ENCODE data around the gene MAN1B1.
A peak's percentile ranks its signal among the peaks of the same experiment; 100 is the strongest.

Gene MAN1B1

DNA sequence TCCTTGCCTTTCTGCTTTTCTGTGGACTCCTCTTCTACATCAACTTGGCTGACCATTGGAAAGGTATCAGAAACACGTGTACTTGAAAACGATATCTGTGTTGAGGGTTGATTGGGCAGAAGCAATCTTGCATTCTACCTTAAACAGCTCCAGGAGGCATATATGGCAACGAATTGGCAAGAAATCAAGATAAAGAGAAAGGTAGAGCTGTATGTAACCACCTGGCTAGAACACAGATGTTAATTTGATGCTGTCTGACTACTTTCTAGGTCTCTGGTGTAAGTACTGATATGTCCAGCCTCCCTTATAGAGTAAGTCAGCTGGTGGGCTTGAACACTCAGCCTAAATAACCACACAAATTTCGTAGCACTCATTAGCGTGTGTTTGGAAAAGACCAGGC is 1.3 kb downstream of the MAN1B1 start:
- DNase-seq = no peak

- DNase-seq = no peak
Measured at GRCh38 chr9:137089232-137089947, 2.6 kb downstream of the MAN1B1 start.

- DNase-seq = peak; percentile 75
Measured at GRCh38 chr9:137095664-137096517, 9.1 kb downstream of the MAN1B1 start.

GRCh38 chr9:137096785-137097546 is 10.2 kb downstream of the MAN1B1 start:
- DNase-seq = no peak

DNA sequence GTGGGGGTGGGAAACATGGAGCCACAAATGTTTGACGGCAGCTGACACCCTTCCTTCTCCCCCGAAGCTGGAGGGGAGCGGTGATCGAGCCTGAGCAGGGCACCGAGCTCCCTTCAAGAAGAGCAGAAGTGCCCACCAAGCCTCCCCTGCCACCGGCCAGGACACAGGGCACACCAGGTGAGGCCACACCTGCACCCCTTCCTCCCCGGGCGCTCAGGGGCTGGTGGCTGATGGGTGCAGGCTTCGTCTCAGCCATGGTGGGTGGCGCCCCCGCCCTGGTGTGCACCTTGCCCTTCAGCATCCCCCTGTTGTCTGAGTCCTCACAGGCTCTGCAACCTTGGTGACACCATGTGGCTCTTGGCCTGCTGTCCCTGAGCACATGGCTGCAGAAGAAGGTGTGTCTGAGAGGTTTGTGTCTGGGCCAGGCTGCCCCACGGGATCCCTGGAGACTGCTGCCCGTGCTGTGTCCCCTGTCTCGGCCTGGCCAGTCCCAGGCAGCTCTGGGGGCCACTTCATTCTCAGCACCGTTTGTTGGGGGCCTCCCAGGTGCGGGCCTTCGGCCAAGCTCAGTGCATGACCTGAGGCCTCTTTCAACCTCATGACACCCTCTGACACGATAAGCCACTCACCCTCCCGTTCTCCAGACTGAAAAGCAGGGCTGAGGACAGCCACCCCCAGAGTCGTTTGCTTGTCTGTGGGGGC is 11.1 kb downstream of the MAN1B1 start:
- no peak for DNase-seq

DNA sequence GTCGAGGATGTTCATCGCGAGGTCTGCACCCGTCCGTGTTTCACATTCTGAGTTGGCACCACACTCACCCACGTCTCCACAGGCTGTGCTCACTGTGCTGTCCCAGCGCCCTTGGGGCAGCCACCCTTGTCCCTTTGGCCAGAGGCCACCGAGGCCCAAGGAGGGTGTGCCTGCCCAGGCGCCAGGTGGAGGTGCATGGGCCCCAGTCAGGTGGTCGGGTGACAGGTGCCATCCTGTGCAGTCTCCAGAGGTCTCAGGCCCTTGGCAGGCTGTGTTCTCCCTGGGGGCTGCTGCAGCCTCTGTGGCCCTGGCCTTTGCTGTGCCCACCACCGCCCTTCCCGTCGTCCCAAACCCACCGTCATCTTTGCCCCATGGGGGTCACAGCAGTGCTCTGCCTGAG is 12.4 kb downstream of the MAN1B1 start:
- no peak for DNase-seq

GRCh38 chr9:137103206-137103999 is 16.6 kb downstream of the MAN1B1 start:
- no peak for DNase-seq

- no peak for DNase-seq
Measured at GRCh38 chr9:137105814-137106661, 19.3 kb downstream of the MAN1B1 start.

DNA sequence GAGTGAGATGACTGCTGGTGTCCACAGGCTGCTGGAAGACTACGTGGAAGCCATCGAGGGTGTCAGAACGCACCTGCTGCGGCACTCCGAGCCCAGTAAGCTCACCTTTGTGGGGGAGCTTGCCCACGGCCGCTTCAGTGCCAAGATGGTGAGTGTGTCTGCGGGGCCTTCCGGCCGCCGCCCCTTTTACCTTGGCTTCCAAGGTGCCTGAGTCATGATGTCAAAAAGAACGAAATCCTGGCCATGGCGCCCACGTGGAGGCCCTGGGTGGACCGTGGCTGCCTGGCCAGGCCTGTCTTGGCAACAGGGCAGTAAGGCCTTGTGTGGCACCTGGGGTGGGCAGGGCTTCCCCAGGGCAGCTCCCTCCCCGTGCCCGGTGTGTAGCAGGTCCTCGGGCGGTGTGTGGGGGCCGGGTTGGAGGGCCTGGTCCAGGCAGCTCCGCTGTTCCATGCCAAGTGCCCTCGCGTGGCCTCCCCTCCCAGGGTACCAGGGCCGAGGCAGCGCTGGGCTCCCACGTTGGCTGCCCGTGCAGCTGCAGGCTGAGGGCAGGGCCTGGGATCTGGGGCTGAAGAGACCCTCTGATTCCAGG is 20.0 kb downstream of the MAN1B1 start:
- no peak for DNase-seq

DNA sequence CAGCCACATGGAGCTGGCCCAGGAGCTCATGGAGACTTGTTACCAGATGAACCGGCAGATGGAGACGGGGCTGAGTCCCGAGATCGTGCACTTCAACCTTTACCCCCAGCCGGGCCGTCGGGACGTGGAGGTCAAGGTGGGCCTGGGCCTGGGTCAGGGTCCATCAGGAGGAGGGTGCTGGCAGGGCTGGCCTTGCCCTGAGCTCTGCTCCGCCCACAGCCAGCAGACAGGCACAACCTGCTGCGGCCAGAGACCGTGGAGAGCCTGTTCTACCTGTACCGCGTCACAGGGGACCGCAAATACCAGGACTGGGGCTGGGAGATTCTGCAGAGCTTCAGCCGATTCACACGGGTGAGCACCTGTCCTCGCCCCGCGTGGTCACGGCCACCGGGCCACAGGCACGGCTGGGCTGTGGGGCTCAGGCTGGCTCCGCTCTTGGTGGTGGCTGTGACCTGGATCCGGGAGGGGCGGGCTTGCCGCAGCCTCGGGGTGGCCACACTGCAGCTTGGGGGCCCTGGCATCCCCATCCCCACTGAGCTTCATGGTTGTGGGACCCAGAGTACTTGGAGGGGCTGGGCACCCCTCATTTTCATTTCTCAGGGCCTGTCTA is 20.6 kb downstream of the MAN1B1 start:
- no peak for DNase-seq

- no peak for DNase-seq
Measured at GRCh38 chr9:137107982-137108381, 21.2 kb downstream of the MAN1B1 start.

DNA sequence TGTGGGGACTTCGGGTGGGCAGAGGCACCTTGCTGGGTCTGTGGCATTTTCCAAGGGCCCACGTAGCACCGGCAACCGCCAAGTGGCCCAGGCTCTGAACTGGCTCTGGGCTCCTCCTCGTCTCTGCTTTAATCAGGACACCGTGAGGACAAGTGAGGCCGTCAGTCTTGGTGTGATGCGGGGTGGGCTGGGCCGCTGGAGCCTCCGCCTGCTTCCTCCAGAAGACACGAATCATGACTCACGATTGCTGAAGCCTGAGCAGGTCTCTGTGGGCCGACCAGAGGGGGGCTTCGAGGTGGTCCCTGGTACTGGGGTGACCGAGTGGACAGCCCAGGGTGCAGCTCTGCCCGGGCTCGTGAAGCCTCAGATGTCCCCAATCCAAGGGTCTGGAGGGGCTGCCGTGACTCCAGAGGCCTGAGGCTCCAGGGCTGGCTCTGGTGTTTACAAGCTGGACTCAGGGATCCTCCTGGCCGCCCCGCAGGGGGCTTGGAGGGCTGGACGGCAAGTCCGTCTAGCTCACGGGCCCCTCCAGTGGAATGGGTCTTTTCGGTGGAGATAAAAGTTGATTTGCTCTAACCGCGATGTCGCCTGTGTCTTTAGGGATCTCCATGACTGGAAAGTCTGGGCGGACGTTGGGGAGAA is 21.9 kb downstream of the MAN1B1 start:
- no peak for DNase-seq

- no peak for DNase-seq
Measured at GRCh38 chr9:137109250-137110146, 22.7 kb downstream of the MAN1B1 start.

DNA sequence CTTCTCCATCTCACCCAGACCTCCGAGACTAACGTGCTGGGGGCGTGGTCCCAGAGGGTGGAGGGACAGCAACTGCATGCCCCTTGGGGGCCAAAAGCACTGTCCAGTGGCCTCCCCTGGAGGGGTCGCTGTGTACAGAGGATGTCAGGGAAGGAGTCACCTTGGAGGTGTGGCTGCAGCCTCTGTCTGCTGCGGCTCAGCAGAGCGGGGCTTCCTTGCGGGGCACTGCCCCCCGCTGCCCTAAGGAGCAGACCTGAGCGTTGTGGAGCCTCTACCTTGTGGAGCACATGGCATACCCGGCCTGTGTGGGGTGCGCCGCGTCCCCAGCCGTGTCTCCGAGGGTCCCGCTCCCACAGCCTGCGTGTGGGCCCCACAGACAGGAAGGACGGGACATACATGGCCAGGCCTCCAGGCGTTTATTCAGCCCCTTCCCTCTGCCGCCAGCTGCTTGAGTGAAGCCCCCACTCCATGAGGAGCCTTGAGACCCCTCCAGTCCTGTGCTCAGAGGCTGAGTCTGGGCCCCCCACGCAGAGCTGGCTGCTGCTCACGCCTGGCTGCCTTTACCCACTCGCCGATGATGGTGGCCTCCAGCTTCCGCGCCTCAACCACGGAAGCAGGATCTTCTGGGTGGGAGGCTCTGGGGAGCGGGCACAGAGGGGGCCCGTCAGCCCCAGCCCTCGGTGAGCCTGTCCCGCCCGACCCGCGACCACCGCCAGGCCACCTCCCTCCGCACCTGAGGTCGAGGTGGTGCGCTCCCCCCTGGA is 23.5 kb downstream of the MAN1B1 start:
- no peak for DNase-seq

DNA sequence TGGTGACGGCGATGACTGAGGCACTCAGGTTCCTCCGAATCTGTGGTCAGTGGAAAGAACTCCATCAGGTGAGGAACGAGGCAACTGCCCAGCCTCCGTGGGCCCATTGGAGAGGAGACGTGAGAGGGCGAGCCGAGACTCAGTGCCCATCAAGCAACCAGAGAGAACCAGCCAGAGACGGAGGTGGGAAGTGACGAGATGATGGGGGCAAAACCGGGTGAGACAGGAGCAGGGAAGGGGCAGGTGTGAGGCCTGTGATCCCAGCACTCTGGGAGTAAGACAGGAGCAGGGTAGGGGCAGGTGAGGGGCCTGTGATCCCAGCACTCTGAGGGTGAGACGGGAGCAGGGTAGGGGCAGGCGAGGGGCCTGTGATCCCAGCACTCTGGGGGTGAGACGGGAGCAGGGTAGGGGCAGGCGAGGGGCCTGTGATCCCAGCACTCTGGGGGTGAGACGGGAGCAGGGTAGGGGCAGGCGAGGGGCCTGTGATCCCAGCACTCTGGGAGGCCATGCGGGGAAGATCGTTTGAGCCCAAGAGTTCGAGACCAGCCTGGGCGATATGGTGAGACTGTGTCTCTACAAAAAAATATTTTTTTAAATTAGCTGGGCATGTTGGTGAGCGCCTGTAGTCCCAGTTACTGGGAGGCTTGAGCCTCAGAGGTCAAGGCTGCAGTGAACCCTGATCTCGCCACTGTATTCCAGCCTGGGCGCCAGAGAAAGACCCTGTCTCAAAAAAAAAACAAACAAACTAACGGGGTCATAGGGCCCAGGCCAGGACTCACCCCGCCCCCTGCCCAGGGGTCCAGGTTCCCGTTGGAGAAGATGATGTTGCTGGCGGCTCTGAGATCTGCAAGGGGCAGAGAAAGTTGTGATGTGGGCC is 24.4 kb downstream of the MAN1B1 start:
- DNase-seq = no peak

GRCh38 chr9:137111788-137112563 is 25.2 kb downstream of the MAN1B1 start:
- no peak for DNase-seq

Measured in activated CD4-positive, alpha-beta T cell treated with anti-CD3 and anti-CD28 coated beads for 1 hour (primary cell).